Fibroblast of skin of right quadriceps (primary cell): ENCODE measurements around the gene RABGAP1.
A peak's percentile ranks its signal among the peaks of the same experiment; 100 is the strongest.

Experiments
- DNase-seq: peaks from one replicate; pipeline ENCODE4 v3.0.0-alpha.2; 2013

The RABGAP1 gene

GRCh38 chr9:122944960-122945888, 4.4 kb downstream of the RABGAP1 start:
- DNase-seq = peak; percentile 27

- no peak for DNase-seq
Measured at GRCh38 chr9:122946461-122947005, 5.7 kb downstream of the RABGAP1 start.

GRCh38 chr9:122948313-122948712, 7.5 kb downstream of the RABGAP1 start:
- DNase-seq = no peak

GRCh38 chr9:122949696-122950095, 8.9 kb downstream of the RABGAP1 start:
- no peak for DNase-seq

GRCh38 chr9:122950263-122950662, 9.4 kb downstream of the RABGAP1 start:
- no peak for DNase-seq

- DNase-seq = no peak
Measured at GRCh38 chr9:122951056-122951455, 10.2 kb downstream of the RABGAP1 start.

GRCh38 chr9:122954253-122954691, 13.5 kb downstream of the RABGAP1 start:
- peak; percentile 31 for DNase-seq

GRCh38 chr9:122955961-122956360, 15.1 kb downstream of the RABGAP1 start:
- no peak for DNase-seq

GRCh38 chr9:122961139-122961538, 20.3 kb downstream of the RABGAP1 start:
- DNase-seq = no peak

GRCh38 chr9:122975196-122975595, 34.4 kb downstream of the RABGAP1 start:
- DNase-seq = no peak

- DNase-seq = no peak
Measured at GRCh38 chr9:122978601-122979000, 37.8 kb downstream of the RABGAP1 start.

- DNase-seq = no peak
Measured at GRCh38 chr9:122986010-122986409, 45.2 kb downstream of the RABGAP1 start.

- no peak for DNase-seq
Measured at GRCh38 chr9:122988141-122988540, 47.3 kb downstream of the RABGAP1 start.

- no peak for DNase-seq
Measured at GRCh38 chr9:122988920-122989621, 48.3 kb downstream of the RABGAP1 start.

GRCh38 chr9:122991370-122991830, 50.6 kb downstream of the RABGAP1 start:
- DNase-seq = peak; percentile 93

- no peak for DNase-seq
Measured at GRCh38 chr9:122996586-122996985, 55.8 kb downstream of the RABGAP1 start.

- no peak for DNase-seq
Measured at GRCh38 chr9:122998448-122998847, 57.6 kb downstream of the RABGAP1 start.

GRCh38 chr9:123000371-123001068, 59.7 kb downstream of the RABGAP1 start:
- no peak for DNase-seq

GRCh38 chr9:123002754-123003153, 61.9 kb downstream of the RABGAP1 start:
- DNase-seq = peak; percentile 73

GRCh38 chr9:123003466-123003865, 62.6 kb downstream of the RABGAP1 start:
- DNase-seq = peak; percentile 56

- DNase-seq = no peak
Measured at GRCh38 chr9:123005964-123006363, 65.1 kb downstream of the RABGAP1 start.

GRCh38 chr9:123007269-123007668, 66.4 kb downstream of the RABGAP1 start:
- DNase-seq = no peak

GRCh38 chr9:123008909-123009308, 68.1 kb downstream of the RABGAP1 start:
- DNase-seq = no peak
